Measurements from ENCODE around the gene ROR2. TPM values are rescaled to one million over a fixed set of nuclear protein-coding genes. Genes with fewer than 3 reads are reported as not detected.

ROR2 gene
- polyA plus RNA-seq, result not detected in 2 replicates

DNA sequence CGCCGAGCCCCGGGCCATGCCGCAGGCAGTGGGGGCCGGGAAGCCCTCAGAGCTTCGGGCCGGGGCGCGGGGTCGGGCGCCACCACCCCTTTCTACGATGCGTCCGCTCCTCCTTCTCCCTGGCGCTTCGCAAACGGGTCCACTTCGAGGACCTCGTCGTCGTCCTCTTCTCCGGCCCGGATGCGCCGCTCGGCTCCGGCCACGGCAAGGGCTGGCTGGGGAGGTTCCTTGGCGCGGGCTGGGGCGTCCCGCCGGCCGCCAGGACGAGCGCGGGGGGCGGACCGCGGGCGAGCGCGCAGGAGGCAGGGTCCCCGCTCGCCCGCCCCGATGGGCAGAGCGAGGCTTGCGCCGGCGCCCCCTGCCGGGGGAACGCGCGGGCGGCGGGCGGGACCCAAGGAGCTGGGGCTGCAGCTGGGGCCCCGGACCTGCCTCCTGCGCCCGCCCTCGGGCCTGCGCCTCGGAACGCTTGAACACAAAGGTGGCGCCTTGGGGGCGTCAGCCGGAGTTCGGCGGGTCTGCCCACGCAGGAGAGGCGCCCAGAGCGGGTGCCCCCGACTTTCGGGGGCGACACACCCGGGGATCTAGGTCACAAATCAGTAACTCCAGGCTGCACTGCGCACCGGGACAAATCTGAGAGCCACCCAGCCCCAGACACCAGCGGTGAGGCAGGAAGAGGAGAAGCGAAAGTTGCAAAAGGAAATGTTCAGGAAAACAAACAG is at the start of gene ROR2:
TSS of gene ROR2 (minus strand) at position 283 of the 719 bp plus-strand sequence.

Other genes starting within 250 kb of the ROR2 start
- gene SPTLC1, start 165.2 kb upstream of the ROR2 start, polyA plus RNA-seq, result 93.4 and 94.4 TPM in 2 replicates

Measured in Purkinje cell (primary cell).